Stimulated activated CD8-positive, alpha-beta memory T cell treated with anti-CD3 and anti-CD28 coated beads, Interleukin-4, amount 100 ng/mL, for 4 hours (primary cell): ENCODE measurements around the gene SERTAD1.
"Not testable (repeated sequence)": the region's sequence is repeated elsewhere in the genome, so short reads cannot be mapped to it uniquely, and the experiment has no call there.

Experiments used
- DNase-seq, 2 donors: peaks; one replicate each; pipeline ENCODE4 v3.0.0-alpha.2; 2020; ENCODE audit warnings: low read depth in 2 of 2, low spot score in 1 of 2

The SERTAD1 gene

DNA sequence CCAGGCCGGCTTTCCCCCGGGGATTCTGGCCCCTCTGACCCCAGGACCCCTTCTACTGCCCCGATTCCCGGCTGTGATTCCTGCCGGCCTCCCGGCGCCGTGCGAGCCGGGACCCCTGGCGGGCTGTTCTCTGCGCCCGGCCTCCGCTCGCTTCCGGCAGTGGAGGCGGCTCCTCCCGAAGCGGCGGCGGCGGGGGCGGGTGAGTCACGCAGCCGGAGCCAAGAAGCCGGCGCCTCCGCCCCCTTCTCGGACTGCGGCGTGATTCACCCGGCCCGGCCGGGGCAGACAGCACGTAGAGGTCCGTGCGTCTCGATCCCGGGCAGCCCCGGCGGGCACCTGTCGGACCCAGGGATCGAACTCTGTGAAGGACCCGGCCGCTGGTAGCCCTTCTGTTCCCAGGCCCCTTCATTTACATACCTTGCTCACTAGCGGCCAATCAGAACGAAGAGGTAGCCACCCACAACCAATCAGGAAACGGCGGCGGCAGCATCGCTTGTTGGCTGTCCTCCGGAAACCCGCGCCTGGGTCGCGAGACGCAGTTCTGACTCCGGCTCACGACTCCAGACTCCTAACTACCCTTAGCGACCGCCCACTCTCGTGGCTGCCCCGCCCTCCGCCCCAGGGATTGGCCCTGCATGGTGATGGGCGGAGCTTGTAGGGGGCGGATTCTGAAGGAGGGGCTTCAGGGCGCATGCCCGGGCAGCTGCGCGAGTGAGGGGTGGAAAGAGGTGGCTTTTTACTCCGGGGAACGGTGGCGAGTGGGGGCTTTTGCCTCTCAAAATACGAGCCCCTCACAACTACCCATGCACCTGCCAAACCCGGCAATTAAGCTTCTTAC lies at the start of gene SERTAD1:
SERTAD1 (minus strand) TSS at position 543 of the 838 bp plus-strand sequence. CDS start 2,446 bp downstream, outside the sequence.
- peak; percentile 100 for DNase-seq

DNA sequence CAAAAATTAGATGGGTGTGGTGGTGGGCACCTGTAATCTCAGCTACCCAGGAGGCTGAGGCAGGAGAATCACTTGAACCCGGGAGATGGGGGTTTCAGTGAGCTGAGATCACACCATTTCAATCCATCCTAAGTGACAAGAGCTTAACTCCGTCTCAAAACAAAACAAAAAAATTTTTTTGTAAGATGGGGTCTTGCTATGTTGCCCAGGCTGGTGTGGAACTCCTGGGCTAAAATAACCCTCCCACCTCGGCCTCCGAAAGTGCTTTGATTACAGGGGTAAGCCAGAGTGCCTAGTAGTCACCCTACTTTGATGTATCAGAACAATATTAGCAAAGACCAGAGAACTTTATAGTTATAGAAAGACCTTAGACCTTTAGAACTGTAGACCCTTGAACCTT lies 48.9 kb upstream of the SERTAD1 start:
- no peak for DNase-seq

GRCh38 chr19:40472516-40472915 lies 46.7 kb upstream of the SERTAD1 start:
- no peak for DNase-seq

- DNase-seq: no peak
Observed at GRCh38 chr19:40471111-40471510, 45.3 kb upstream of the SERTAD1 start.

- no peak for DNase-seq
Observed at GRCh38 chr19:40469011-40469410, 43.2 kb upstream of the SERTAD1 start.

DNA sequence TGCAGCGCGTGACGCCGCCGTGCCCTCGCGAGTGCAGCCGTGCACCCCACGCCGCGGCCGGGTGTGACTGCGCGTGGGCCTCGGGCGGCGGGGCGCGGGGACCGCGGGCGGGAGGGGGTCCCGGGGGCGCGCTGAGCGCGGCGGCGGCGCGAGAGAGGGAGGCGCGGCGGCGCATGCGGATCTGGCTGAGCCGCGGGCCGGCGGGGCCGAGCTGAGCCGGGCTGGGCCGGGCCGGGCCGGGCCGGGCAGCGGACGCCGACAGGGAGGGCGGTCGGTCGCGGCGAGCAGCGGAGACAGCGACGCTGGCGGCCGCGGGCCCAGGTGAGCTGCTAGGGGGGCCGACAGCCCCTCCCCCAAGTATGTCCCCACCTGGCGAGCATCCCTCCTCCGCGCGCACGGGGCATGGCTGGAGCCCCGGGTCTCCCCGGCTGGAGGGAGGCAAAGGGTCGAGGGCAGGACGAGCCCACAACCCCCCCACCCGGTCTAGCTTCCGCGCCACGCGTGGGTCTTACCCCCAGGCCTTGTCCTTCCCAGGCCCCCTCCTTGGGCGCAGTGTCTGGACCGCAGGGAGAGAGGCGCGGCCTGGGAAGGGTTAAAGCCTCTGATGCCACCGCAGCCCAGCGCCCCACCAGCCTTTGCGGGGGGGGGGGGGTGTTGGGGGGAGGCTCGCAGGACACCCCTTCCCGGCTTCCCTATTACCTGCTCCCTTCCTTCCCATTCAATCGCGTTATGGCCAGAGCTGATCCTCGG lies 41.4 kb upstream of the SERTAD1 start, which contains the start of gene SPTBN4:
SPTBN4 (plus strand) TSS at position 17 of the 750 bp plus-strand sequence. CDS start 5,621 bp downstream, outside the sequence.
- no peak for DNase-seq

- DNase-seq: peak; percentile 66 to 75
Observed at GRCh38 chr19:40466219-40466984, 40.6 kb upstream of the SERTAD1 start.

DNA sequence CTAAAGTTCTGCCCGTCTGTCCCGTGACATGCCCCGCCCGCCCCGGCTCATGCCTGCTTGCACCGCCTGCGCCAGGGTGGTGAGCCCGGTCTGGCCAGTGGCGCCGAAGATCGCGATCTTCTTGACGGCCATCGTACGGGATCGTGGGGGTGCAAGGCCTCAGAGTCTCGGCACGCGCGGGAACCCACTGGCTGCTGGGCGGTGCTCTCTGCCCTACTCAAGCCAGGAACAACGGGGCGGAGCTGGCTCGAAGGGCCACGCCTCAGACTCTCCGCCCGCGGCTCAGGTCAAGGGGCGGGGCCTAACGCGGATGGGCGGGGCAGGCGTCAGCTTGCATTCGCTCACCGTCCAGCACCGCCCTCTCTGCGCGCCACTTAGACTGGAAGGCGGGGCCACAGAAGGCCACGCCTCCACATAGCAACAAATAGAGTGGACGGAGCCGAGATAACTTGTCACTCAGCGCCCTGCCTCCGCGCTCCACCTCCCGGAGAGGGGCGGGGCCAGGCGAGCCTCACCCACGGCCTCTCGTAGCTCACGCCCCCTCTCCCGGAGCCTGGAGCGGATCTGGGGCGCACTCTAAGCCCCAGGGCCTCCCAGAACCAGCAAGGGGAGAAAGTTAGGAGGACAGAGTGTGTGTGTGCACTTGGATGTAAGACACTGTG lies 39.9 kb upstream of the SERTAD1 start, which contains the start of gene BLVRB:
BLVRB (minus strand) TSS at position 189 of the 662 bp plus-strand sequence; CDS start at position 132, 57 bp downstream.
- DNase-seq: peak; percentile 98 to 99

- no peak for DNase-seq
Observed at GRCh38 chr19:40465025-40465556, 39.3 kb upstream of the SERTAD1 start.

DNA sequence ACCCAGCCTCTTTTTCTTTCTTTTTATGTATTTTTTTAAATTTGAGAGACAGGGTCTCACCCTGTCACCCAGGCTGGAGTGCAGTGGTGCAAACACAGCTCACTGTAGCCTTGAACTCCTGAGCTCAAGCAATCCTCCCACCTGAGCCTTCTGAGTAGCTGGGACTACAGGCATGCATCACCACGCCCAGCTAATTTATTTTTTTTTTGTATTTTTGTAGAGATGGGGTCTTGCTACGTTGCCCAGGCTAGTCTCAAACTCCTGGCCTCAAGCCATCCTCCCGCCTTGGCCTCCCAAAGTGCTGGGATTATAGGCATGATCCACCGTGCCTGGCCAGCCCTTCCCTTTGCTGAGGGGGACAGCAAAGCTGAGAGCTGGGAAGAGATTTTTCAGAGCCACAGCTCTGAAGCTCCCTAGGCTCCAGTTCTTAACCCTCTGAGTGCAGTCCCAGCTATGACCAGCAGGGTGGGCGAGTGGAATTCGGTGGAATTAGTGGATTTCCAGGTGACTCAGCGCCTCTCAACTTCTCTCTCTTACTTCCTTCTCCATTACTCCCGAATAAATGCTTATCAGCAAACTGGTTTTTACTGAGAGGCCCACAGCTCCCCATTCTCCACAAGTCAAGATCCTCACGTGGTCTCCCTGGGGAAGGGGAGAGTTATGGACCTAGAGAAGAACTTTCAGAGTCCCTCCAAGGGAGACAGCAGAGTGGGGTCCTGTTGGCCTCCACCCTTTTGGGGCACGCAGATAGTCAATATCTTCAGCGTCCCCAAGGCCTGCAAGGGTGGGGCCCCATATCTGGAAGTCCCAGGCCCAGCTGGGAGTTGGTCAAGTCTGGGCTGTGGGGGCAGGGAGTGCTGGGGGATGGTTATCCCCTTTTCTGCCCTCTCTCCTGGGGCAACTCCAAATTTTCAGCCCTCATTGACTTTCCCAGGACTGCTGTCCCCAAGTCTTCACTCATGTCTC lies 38.5 kb upstream of the SERTAD1 start:
- DNase-seq: peak; percentile 46 to 65

DNA sequence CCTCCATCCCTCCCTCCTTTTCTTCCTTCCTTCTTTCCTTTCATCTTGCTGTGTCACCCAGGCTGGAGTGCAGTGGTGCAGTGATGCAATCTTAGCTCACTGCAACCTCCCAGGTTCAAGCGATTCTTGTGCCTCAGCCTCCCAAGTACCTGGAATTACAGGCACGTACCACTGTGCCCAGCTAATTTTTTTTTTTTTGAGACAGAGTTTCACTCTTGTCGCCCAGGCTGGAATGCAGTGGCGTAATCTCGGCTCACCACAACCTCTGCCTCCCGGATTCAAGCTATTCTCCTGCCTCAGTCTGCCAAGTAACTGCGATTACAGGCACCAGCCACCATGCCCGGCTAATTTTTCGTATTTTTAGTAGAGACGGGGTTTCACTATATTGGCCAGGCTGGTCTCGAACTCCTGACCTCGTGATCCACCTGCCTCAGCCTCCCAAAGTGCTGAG lies 37.8 kb upstream of the SERTAD1 start:
- not testable (repeated sequence) for DNase-seq

- no peak for DNase-seq
Observed at GRCh38 chr19:40461669-40462221, 36.0 kb upstream of the SERTAD1 start.

GRCh38 chr19:40460185-40460584 lies 34.4 kb upstream of the SERTAD1 start:
- no peak for DNase-seq

DNA sequence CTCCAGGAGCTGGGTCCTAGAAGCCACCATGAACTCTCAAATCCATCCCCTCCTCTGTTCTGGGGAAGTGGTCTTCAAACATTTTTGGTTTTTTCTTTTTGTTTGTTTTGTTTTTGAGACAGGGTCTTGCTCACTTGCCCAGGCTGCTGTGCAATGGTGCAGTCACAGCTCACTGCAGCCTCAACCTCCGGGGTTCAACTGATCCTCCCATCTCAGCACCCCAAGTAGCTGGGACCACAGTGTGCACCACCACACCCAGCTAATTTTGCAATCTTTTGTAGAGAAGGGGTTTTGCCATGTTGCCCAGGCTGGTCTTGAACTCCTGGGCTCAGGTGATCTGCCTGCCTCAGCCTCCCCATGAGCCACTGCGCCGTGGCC lies 32.8 kb upstream of the SERTAD1 start:
- no peak for DNase-seq

DNA sequence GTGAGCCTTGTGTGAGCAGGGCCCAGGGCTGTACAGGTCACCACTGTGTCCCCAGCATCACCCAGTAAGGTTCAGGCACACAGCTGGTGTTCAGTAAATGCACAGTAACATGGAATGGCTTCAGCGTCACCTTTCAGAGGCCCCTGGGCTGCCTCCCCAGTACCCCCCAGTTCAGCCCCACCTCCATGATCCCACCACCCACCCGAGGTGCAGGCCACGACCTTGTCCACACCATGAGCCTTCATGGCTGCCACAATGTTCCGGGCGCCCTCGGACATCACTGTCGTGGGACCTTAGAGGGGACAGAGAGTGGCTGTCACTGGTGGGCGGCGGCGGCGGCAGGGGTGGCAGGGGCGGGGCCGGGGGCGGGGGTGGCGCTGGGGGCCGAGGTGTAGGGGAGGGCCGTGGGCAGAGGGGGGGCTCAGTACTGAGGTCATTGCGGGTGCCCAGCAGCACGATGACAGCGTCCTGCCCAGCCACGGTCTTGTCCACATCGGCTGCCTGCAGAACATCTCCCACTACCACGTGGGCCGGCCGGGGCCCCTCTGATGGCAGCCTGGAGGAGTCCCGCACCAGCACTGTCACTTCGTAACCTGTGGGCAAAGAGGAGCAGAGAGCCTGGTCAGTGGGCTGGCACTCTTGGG lies 32.3 kb upstream of the SERTAD1 start:
- DNase-seq: no peak

DNA sequence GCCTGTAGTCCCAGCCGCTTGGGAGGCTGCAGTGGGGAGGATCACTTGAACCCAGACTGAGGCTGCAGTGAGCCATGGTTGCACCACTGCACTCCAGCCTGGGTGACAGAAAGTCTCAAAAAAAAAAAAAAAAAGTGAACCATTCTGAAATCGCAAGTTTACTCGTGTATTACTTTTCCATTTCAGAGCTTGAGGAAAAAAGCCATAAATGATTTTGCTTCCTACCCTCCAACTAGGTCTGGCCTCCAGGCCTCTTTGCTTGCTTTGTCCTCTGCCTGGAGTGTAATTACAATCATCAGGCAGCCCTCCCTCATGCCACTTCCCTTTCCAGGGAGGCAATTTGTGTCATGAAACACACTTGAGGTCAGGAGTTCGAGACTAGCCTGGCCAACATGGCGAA lies 31.3 kb upstream of the SERTAD1 start:
- DNase-seq: no peak

- DNase-seq: not testable (repeated sequence)
Observed at GRCh38 chr19:40453943-40454342, 28.2 kb upstream of the SERTAD1 start.

DNA sequence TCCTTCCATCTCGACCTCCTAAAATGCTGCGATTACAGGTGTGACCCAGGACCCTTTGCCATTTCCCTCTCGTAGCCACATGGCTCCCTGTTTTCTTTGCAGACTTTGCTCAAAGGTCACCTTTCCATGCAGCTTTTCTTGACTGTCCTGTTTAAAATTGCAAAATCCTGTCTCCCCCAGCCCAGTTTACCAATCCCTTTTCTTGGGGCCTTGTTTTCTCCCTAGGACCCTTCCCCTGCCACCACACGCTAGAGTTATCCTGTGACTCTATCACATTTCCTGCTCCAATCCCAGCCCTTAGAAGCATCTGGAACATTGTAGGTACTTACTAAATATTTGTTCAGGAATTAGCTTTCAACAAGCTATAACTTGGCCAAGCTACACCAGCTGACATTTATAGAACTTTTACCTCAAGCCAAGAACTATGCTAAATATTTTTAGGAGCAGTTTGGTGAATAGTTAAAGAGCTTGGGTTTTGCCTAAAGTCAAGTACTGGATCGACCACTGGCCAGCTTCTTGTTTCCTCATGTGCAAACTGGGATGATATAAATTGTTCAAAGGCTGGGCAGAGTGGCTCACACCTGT lies 27.5 kb upstream of the SERTAD1 start:
- no peak for DNase-seq
